ENCODE results near the gene TRPC4AP. TPM values are rescaled to one million over a fixed set of nuclear protein-coding genes. Genes with fewer than 3 reads are reported as not detected.
"Not testable (repeated sequence)": the region's sequence is repeated elsewhere in the genome, so short reads cannot be mapped to it uniquely, and the experiment has no call there.

Gene TRPC4AP
- total and polyA plus RNA-seq, 9 donors = 30.5 to 51.8 (median 40.7) TPM

DNA sequence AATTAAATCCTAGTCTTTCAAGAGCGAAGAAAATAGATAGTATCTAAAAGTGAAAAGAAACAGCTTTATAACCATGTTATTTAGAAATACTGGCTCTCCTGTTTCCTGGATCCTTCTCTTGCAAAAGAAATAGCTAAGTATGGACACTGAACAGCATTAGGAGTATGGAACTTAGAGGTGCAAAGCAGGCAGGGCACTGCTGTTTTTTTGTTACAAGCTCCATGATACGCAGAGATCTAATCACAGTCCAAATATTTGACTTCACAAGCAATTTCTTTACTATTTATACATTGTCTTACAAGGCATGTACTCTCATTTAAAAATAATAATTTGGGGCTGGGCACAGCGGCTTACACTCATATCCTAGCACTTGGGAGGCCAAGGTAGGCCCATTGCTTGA lies 7.6 kb downstream of the TRPC4AP start:
- TF ChIP-seq EP300 (IDR thresholded peaks at IDR 0.05) (no peak), POLR2A (IDR thresholded peaks at IDR 0.05) (no peak)
- TF ChIP-seq, protein P1, sequence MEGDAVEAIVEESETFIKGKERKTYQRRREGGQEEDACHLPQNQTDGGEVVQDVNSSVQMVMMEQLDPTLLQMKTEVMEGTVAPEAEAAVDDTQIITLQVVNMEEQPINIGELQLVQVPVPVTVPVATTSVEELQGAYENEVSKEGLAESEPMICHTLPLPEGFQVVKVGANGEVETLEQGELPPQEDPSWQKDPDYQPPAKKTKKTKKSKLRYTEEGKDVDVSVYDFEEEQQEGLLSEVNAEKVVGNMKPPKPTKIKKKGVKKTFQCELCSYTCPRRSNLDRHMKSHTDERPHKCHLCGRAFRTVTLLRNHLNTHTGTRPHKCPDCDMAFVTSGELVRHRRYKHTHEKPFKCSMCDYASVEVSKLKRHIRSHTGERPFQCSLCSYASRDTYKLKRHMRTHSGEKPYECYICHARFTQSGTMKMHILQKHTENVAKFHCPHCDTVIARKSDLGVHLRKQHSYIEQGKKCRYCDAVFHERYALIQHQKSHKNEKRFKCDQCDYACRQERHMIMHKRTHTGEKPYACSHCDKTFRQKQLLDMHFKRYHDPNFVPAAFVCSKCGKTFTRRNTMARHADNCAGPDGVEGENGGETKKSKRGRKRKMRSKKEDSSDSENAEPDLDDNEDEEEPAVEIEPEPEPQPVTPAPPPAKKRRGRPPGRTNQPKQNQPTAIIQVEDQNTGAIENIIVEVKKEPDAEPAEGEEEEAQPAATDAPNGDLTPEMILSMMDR (IDR thresholded peaks at IDR 0.05) = no peak
- 78 to 82% (median 80%) methylated on average over 3 of the region's 3 CpGs for WGBS, 3 donors
- no peaks in the 10 kb centered on the region for H3K36me3 ChIP-seq
- no peaks in the 10 kb centered on the region for H3K9me3 ChIP-seq
- DNase-seq = no peak
- intact Hi-C loops (cut with DNase I) = no loop called here
- no peaks in the 10 kb centered on the region for H3K27me3 ChIP-seq
- no peak overlapping the region for H3K4me3 ChIP-seq
- H3K4me1 ChIP-seq (ENCODE audit: insufficient read depth) = peaks cover 5% of the 10 kb centered on the region
- no peak overlapping the region for H3K27ac ChIP-seq

DNA sequence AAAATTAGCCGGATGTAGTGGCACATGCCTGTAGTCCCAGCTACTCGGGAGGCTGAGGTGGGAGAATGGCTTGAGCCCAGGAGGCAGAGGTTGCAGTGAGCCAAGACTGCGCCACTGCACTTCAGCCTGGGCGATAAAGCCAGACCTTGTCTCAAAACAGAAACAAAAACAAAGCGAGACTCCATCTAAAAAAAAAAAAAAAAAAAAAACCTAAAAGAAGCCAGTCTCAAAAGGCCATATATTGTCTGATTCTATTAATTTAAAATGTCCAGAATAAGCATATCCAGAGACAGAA lies 12.3 kb downstream of the TRPC4AP start:
- WGBS, 3 donors = 11 to 32% (median 18%) methylated on average over 5 of the region's 5 CpGs

DNA sequence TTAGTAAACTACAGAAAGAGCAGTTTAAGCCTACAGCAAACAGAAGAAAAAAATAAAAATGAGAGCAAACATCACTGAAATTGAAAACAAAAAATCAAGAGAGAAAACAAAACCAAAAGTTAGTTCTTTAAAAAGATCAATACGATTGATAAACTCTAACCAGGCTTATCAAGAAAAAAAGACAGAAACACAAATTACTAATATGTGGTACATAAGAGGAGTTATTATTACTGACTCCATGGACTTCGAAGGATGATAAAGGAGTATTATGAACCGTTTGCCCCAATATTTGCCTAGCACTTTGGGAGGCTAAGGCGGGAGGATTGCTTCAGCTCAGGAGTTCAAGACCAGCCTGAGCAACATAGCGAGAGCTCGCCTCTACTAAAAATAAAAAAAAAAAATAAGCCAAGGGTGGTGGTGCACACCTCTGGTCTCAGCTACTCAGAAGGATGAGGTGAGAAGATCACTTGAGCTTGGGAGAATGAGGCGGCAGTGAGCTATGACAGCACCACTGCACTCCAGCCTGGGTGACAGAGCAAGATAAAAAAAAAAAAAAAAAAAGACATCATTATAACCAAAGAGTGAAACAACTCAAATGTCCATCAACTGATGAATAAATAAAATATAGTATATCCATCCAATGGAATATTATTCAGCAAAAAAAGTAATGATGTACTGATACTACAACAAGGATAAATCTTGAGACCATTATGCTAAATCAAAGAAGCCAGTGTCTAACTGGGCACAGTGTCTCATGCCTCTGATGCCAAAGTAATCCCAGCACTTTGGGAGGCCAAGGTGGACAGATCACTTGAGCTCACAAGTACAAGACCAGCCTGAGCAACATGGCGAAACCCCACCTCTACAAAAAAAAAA lies 12.9 kb downstream of the TRPC4AP start:
- no peak overlapping the region for H3K27ac ChIP-seq
- TF ChIP-seq, protein P1 (IDR thresholded peaks at IDR 0.05) = no peak
- TF ChIP-seq EP300 (IDR thresholded peaks at IDR 0.05) (no peak), POLR2A (IDR thresholded peaks at IDR 0.05) (no peak)
- no peaks in the 10 kb centered on the region for H3K9me3 ChIP-seq
- intact Hi-C loops (cut with DNase I) = no loop called here
- H3K4me3 ChIP-seq = no peak overlapping the region
- no peaks in the 10 kb centered on the region for H3K27me3 ChIP-seq
- 82 to 94% (median 89%) methylated on average over 8 of the region's 8 CpGs for WGBS, 3 donors
- no peaks in the 10 kb centered on the region for H3K36me3 ChIP-seq
- no peak for DNase-seq
- peaks cover 5% of the 10 kb centered on the region for H3K4me1 ChIP-seq (ENCODE audit: insufficient read depth)

More for the DNA sequence above, 12.3 kb downstream of the TRPC4AP start:
- intact Hi-C loops (cut with DNase I); H3K4me3 ChIP-seq; H3K9me3 ChIP-seq; H3K27ac ChIP-seq; DNase-seq; H3K36me3 ChIP-seq; H3K4me1 ChIP-seq (ENCODE audit: insufficient read depth); H3K27me3 ChIP-seq: not testable (repeated sequence)

DNA sequence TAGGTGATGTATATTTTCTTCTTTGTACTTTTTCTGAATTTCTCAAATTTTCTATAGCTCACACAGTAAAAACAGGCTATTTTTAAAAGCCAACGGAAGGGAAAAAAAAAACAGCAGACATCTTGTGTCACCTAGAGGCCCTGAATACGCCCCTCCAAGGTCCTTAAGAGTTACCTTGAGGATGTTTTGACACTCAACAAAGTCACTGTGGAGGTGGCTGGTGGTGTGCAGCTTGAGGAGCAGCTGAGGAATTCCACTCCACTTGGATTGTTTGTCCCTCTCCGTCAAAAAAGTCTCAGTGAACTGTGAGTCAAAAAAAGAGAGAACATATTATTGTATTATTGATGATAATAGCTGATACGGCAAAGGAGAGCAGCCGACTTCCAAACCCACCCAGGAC lies 14.7 kb downstream of the TRPC4AP start:
- no peaks in the 10 kb centered on the region for H3K36me3 ChIP-seq
- TF ChIP-seq, protein P1 (IDR thresholded peaks at IDR 0.05) = no peak
- TF ChIP-seq POLR2A (IDR thresholded peaks at IDR 0.05) (no peak), EP300 (IDR thresholded peaks at IDR 0.05) (no peak)
- WGBS, 3 donors = 92 to 94% (median 93%) methylated on average over 5 of the region's 5 CpGs
- no peak overlapping the region for H3K4me3 ChIP-seq
- H3K9me3 ChIP-seq = no peaks in the 10 kb centered on the region
- DNase-seq = no peak
- no peaks in the 10 kb centered on the region for H3K27me3 ChIP-seq
- peaks cover 5% of the 10 kb centered on the region for H3K4me1 ChIP-seq (ENCODE audit: insufficient read depth)
- intact Hi-C loops (cut with DNase I) = no loop called here
- no peak overlapping the region for H3K27ac ChIP-seq

DNA sequence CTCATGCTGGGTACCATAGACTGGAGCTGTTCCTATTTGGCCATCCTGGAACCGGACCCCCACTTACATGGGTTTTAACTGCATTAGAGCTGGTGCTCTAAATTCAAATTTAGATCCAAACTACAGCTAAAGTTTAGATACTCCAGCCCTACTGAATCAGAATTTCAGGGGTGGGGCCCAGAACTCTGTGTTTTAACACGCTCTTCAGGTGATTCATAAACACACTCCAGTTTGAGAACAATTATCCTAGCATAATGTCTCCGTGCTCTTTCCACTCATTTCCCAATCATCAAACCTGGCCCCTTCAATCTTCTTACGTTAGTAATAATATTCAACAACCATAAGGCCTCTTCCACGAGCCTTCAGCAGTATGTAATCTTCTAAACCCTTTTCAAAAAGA lies 15.3 kb downstream of the TRPC4AP start:
- no peak overlapping the region for H3K27ac ChIP-seq
- intact Hi-C loops (cut with DNase I) = no loop called here
- peaks cover 5% of the 10 kb centered on the region for H3K4me1 ChIP-seq (ENCODE audit: insufficient read depth)
- H3K9me3 ChIP-seq = no peaks in the 10 kb centered on the region
- 97 to 100% (median 98%) methylated on average over 5 of the region's 5 CpGs for WGBS, 3 donors
- no peak overlapping the region for H3K4me3 ChIP-seq
- no peak for DNase-seq
- no peak for TF ChIP-seq POLR2A (IDR thresholded peaks at IDR 0.05)
- no peak for TF ChIP-seq EP300 (IDR thresholded peaks at IDR 0.05)
- TF ChIP-seq, protein P1 (IDR thresholded peaks at IDR 0.05) = no peak
- H3K27me3 ChIP-seq = no peaks in the 10 kb centered on the region
- H3K36me3 ChIP-seq = no peaks in the 10 kb centered on the region

DNA sequence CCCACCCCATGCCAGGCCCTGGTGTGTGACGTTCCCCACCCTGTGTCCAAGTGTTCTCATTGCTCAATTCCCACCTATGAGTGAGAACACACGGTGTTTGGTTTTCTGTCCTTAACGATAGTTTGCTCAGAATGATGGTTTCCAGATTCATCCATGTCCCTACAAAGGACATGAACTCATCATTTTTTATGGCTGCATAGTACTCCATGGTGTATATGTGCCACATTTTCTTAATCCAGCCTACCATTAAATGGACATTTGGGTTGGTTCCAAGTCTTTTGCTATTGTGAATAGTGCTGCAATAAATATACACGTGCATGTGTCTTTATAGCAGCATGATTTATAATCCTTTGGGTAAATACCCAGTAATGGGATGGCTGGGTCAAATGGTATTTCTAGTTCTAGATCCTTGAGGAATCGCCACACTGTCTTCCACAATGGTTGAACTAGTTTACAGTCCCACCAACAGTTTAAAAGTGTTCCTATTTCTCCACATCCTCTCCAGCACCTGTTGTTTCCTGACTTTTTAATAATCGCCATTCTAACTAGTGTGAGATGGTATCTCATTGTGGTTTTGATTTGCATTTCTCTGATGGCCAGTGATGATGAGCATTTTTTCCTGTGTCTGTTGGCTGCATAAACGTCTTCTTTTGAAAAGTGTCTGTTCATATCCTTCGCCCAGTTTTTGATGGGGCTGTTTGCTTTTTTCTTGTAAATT lies 21.0 kb downstream of the TRPC4AP start:
- intact Hi-C loops (cut with DNase I); H3K27ac ChIP-seq; H3K4me3 ChIP-seq; H3K4me1 ChIP-seq (ENCODE audit: insufficient read depth); H3K9me3 ChIP-seq; H3K36me3 ChIP-seq; DNase-seq; H3K27me3 ChIP-seq: not testable (repeated sequence)
- 91 to 97% (median 94%) methylated on average over 8 of the region's 8 CpGs for WGBS, 3 donors
